ENCODE results near the gene CGB7.

The CGB7 gene

GRCh38 chr19:49009828-49010227, 47.7 kb downstream of the CGB7 start:
- Histone ChIP-seq H3K27me3 (replicated peaks in 2 of 5; ENCODE audit: control insufficient read depth in 4 of 5, insufficient read depth in 5 of 5, low read length in 4 of 5) (no peaks in the 10 kb centered on the region), H3K36me3 (ENCODE audit: control insufficient read depth in 4 of 4, insufficient read depth in 4 of 4, low read length in 3 of 4) (peaks cover 16 to 78% (median 58%) of the 10 kb centered on the region in 4 experiments), H3K27ac (ENCODE audit: insufficient read depth in 1 of 2, low read depth in 1 of 2, low read length in 2 of 2, poor library complexity in 1 of 2, severe bottlenecking in 2 of 2) (no peak overlapping the region), H3K4me1 (ENCODE audit: control extremely low read depth in 1 of 4, control insufficient read depth in 4 of 4, insufficient read depth in 4 of 4, low read length in 3 of 4) (no peaks in the 10 kb centered on the region), H3K9me3 (ENCODE audit: control extremely low read depth in 1 of 5, control insufficient read depth in 4 of 5, insufficient read depth in 2 of 5, low read depth in 1 of 5, low read length in 4 of 5) (no peaks in the 10 kb centered on the region), H3K4me3 (ENCODE audit: control insufficient read depth in 1 of 7, extremely low read depth in 1 of 7, insufficient read depth in 4 of 7, low read depth in 2 of 7, low read length in 6 of 7) (no peak overlapping the region)
- 98% methylated on average over 13 of the region's 18 CpGs for WGBS (ENCODE audit: insufficient coverage)
- ChIA-PET CTCF (interaction anchor here (0.6 to 4.3 kb wide), 4 partner anchors 8 to 16 kb away, joined by 3 to 15 read pairs (median 4); partner anchors contain the start of genes GYS1 and RUVBL2), POLR2A (interaction anchor here (0.6 kb wide), 1 partner anchor 48 kb away, joined by 6 read pairs; the partner anchor contains the start of gene CGB7)
- DNase-seq, result no peak

GRCh38 chr19:49006905-49007304, 50.6 kb downstream of the CGB7 start:
- DNase-seq, result no peak
- Histone ChIP-seq H3K27me3 (replicated peaks in 2 of 5; ENCODE audit: control insufficient read depth in 4 of 5, insufficient read depth in 5 of 5, low read length in 4 of 5) (no peaks in the 10 kb centered on the region), H3K9me3 (ENCODE audit: control extremely low read depth in 1 of 5, control insufficient read depth in 4 of 5, insufficient read depth in 2 of 5, low read depth in 1 of 5, low read length in 4 of 5) (no peaks in the 10 kb centered on the region), H3K36me3 (ENCODE audit: control insufficient read depth in 4 of 4, insufficient read depth in 4 of 4, low read length in 3 of 4) (peaks cover 19 to 78% (median 58%) of the 10 kb centered on the region in 4 experiments), H3K27ac (ENCODE audit: insufficient read depth in 1 of 2, low read depth in 1 of 2, low read length in 2 of 2, poor library complexity in 1 of 2, severe bottlenecking in 2 of 2) (no peak overlapping the region), H3K4me3 (ENCODE audit: control insufficient read depth in 1 of 7, extremely low read depth in 1 of 7, insufficient read depth in 4 of 7, low read depth in 2 of 7, low read length in 6 of 7) (no peak overlapping the region), H3K4me1 (ENCODE audit: control extremely low read depth in 1 of 4, control insufficient read depth in 4 of 4, insufficient read depth in 4 of 4, low read length in 3 of 4) (no peaks in the 10 kb centered on the region)
- ChIA-PET POLR2A (no interaction called here), CTCF (interaction anchor here (1.0 kb wide), 1 partner anchor 13 kb away, joined by 3 read pairs; no protein-coding TSS in a partner anchor)
- WGBS (ENCODE audit: insufficient coverage), result 97% methylated on average over 22 of the region's 22 CpGs

- Histone ChIP-seq H3K4me3 (ENCODE audit: control insufficient read depth in 1 of 7, extremely low read depth in 1 of 7, insufficient read depth in 4 of 7, low read depth in 2 of 7, low read length in 6 of 7) (no peak overlapping the region), H3K27ac (ENCODE audit: insufficient read depth in 1 of 2, low read depth in 1 of 2, low read length in 2 of 2, poor library complexity in 1 of 2, severe bottlenecking in 2 of 2) (no peak overlapping the region), H3K36me3 (ENCODE audit: control insufficient read depth in 4 of 4, insufficient read depth in 4 of 4, low read length in 3 of 4) (peaks cover 19 to 65% (median 41%) of the 10 kb centered on the region in 4 experiments), H3K4me1 (ENCODE audit: control extremely low read depth in 1 of 4, control insufficient read depth in 4 of 4, insufficient read depth in 4 of 4, low read length in 3 of 4) (no peaks in the 10 kb centered on the region), H3K27me3 (replicated peaks in 2 of 5; ENCODE audit: control insufficient read depth in 4 of 5, insufficient read depth in 5 of 5, low read length in 4 of 5) (no peaks in the 10 kb centered on the region), H3K9me3 (ENCODE audit: control extremely low read depth in 1 of 5, control insufficient read depth in 4 of 5, insufficient read depth in 2 of 5, low read depth in 1 of 5, low read length in 4 of 5) (no peaks in the 10 kb centered on the region)
- ChIA-PET POLR2A (no interaction called here), CTCF (interaction anchor here (1.1 kb wide), 1 partner anchor 9 kb away, joined by 3 read pairs; no protein-coding TSS in a partner anchor)
- 98% methylated on average over 6 of the region's 7 CpGs for WGBS (ENCODE audit: insufficient coverage)
- no peak for DNase-seq
Measured at GRCh38 chr19:49004964-49005614, 52.5 kb downstream of the CGB7 start.
